Thoracic aorta (tissue), 2 donors: ENCODE data around the gene CHST7. TPM values are rescaled to one million over a fixed set of nuclear protein-coding genes. Genes with fewer than 3 reads are reported as not detected.

ENCODE experiments used
- ATAC-seq: fragments of 150-250 bp; one replicate; pipeline ENCODE4 v1.8.0; 2017; ENCODE audit warnings: low read depth; ENCODE audit not compliant: insufficient number of reproducible peaks, low FRiP score
- DNase-seq: peaks from one replicate; pipeline ENCODE4 v3.0.0-alpha.2; 2020; ENCODE audit warnings: low spot score
- H3K27ac ChIP-seq, 2 donors: fragments of 200-600 bp; sonication (generic); 1 replicate in 1 of 2; 2 replicates in 1 of 2; pipeline ENCODE4 v1.5.1; 2016; ENCODE audit warnings: mild to moderate bottlenecking in 2 of 2, moderate library complexity in 2 of 2
- H3K27me3 ChIP-seq: fragments of 200-600 bp; sonication (generic); replicated peaks from 2 replicates; pipeline ENCODE4 v1.6.0; 2016; ENCODE audit warnings: mild to moderate bottlenecking; ENCODE audit not compliant: insufficient read depth
- H3K36me3 ChIP-seq: fragments of 200-600 bp; sonication (generic); one replicate; pipeline ENCODE4 v1.5.1; 2016
- H3K4me1 ChIP-seq, 2 donors: fragments of 200-600 bp; sonication (generic); 1 replicate in 1 of 2; 2 replicates in 1 of 2; pipeline versions ENCODE4 v1.5.1 to v1.6.0; 2016; ENCODE audit warnings: low read depth in 2 of 2, mild to moderate bottlenecking in 1 of 2; ENCODE audit not compliant: control insufficient read depth in 1 of 2
- H3K4me3 ChIP-seq: fragments of 200-600 bp; sonication (generic); 2 replicates; pipeline ENCODE4 v1.5.1; 2016; ENCODE audit warnings: mild to moderate bottlenecking
- H3K9me3 ChIP-seq: fragments of 200-600 bp; sonication (generic); 2 replicates; pipeline ENCODE4 v1.5.1; 2016
- CTCF ChIP-seq: fragments of 200-600 bp; sonication (generic); IDR thresholded peaks from one replicate; pipeline ENCODE4 v1.5.1; 2019; ENCODE audit warnings: antibody characterized with exemption
- total RNA-seq, 2 donors: library from RNA; depleted of rRNA; stranded (reverse); fragments of >200 nt; gene quantifications; one replicate each; pipeline versions ENCODE4 v1.1.0 to v1.2.3, GENCODE V29; 2016

Gene CHST7
- total RNA-seq, 2 donors from 2014 or later: 28.0 to 33.5 TPM

DNA sequence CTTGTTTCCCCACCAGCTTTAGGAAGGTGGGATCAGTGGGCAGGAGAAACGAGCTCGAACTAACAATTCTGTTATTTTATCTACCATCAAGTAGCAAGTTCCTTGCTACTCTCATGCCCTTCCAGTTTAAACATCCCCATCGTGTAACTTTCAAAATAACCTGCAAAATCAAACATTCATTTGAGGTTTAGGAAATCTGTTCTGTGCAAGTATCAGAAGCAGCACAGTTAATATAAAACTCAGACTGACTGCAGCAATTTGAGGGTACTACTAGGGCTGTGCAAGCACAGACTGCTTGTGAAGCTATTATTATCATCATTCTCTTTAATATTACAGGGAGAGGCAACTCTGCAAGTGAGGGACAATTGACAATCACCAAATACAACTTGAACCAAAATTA is 48.0 kb downstream of the CHST7 start:
- Histone ChIP-seq H3K4me1 (peaks cover 0 to 14% of the 10 kb centered on the region in 2 donors), H3K9me3 (no peaks in the 10 kb centered on the region), H3K36me3 (no peaks in the 10 kb centered on the region), H3K27ac (no peak overlapping the region), H3K4me3 (no peak overlapping the region), H3K27me3 (no peaks in the 10 kb centered on the region)
- DNase-seq: no peak
- TF ChIP-seq CTCF: no peak
- ATAC-seq: no peak

- no peak overlapping the region for H3K27ac ChIP-seq
- ATAC-seq (no peak), DNase-seq (no peak)
- no peaks in the 10 kb centered on the region for H3K36me3 ChIP-seq
- no peak for TF ChIP-seq CTCF
- H3K9me3 ChIP-seq: no peaks in the 10 kb centered on the region
- H3K27me3 ChIP-seq: no peaks in the 10 kb centered on the region
- peaks cover 0 to 19% of the 10 kb centered on the region in 2 donors for H3K4me1 ChIP-seq
- no peak overlapping the region for H3K4me3 ChIP-seq
Observed at GRCh38 chrX:46624090-46624786, 50.7 kb downstream of the CHST7 start.

- DNase-seq: no peak
- Histone ChIP-seq H3K27me3 (no peaks in the 10 kb centered on the region), H3K4me3 (no peak overlapping the region), H3K4me1 (peaks cover 0 to 22% of the 10 kb centered on the region in 2 donors), H3K27ac (no peak overlapping the region), H3K9me3 (no peaks in the 10 kb centered on the region), H3K36me3 (no peaks in the 10 kb centered on the region)
- no peak for TF ChIP-seq CTCF
- ATAC-seq: no peak
Observed at GRCh38 chrX:46626566-46626965, 53.0 kb downstream of the CHST7 start.

DNA sequence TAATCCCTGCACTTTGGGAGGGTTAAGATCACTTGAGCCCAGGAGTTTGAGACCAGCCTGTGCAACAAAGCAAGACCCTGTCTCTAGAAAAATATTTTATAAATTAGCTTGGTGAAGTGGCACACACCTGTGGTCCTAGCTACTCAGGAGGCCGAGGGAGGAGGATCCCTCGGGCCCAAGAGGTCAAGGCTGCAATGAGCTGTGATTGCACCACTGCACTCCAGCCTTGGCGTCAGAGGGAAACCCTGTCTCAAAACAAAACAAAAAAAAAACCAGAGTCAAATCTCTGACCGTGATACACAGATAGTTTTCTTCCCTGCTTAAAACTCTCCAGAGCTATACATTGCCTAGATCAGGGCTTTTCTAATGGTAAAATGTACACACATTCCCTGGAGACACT is 53.5 kb downstream of the CHST7 start:
- Histone ChIP-seq H3K27me3 (no peaks in the 10 kb centered on the region), H3K4me3 (no peak overlapping the region), H3K27ac (no peak overlapping the region)

More for the DNA sequence above, 53.5 kb downstream of the CHST7 start:
- H3K4me1 ChIP-seq: peaks cover 0 to 18% of the 10 kb centered on the region in 2 donors
- TF ChIP-seq CTCF: no peak
- ATAC-seq: no peak
- H3K9me3 ChIP-seq: no peaks in the 10 kb centered on the region
- H3K36me3 ChIP-seq: no peaks in the 10 kb centered on the region
- DNase-seq: no peak
